PC-9 (cell line): Measurements from ENCODE around the gene CCDC92.

Source experiments
- CTCF ChIP-seq: fragments of 200-600 bp; sonication (generic); conservative IDR thresholded peaks from 2 replicates; pipeline ENCODE4 v1.6.1; 2017; ENCODE audit warnings: mixed run types, antibody characterized with exemption, mild to moderate bottlenecking, moderate library complexity
- EZH2 ChIP-seq: fragments of 200-600 bp; sonication (generic); IDR thresholded peaks from 2 replicates; pipeline ENCODE4 v1.8.0; 2017; ENCODE audit warnings: antibody characterized with exemption, low read depth

DNA sequence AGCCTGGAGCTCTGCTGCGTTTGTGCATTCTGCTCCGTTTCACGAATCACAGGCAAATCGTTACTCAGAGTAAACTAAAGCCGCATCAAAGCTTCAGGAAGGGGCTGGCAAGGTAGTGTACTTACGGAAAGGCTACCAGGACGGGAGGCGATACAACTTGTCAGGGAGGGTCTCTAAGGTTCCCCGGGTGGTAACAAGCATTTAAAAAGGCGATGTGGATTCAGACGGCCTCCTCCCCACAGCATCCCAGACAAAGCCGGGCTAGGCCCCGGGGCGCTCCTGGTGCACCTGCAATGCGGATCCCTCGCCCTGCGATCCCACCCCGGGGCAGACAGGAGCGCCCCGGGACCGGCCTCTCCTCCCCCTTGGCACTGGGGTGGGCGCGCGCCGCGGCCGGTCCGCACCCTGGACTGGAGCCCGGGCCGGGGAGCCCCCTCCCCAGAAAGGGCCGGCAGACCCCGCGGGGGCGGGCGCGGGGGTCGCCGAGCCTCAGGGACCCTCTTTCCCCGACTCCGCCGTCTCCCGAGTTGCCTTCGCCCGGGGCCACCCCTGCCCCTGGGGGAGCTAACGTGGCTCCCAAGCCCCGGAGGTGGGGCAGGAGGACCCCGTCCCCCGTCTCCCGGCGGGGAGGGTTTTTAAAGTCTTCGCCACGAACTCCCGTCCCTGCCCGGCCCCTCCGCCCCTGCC is 718 bp downstream of the CCDC92 start:
- no peak for TF ChIP-seq CTCF
- no peak for TF ChIP-seq EZH2
